NCI-H1092 treated with DMSO at 0.1 percent for 48 hours (cell line): ENCODE results near the gene CCDC110.
"Not testable (repeated sequence)": the region's sequence is repeated elsewhere in the genome, so short reads cannot be mapped to it uniquely, and the experiment has no call there.

Source experiments
- DNase-seq: peaks from one replicate; lab custom pipeline; 2025; lab: John Stamatoyannopoulos, UW

The CCDC110 gene

GRCh38 chr4:185471235-185472102, at the start of gene CCDC110:
Gene CCDC110, minus strand, starts transcription at chr4:185471733. Its CDS starts 50 bp downstream, at chr4:185471683.
- peak; percentile 83 for DNase-seq

- no peak for DNase-seq
These were observed 48.6 kb upstream of the CCDC110 start for GRCh38 chr4:185520119-185520518.

- DNase-seq = no peak
These were observed 47.0 kb upstream of the CCDC110 start for GRCh38 chr4:185518494-185518893.

GRCh38 chr4:185518069-185518468, 46.5 kb upstream of the CCDC110 start:
- no peak for DNase-seq

- DNase-seq = no peak
These were observed 43.7 kb upstream of the CCDC110 start for GRCh38 chr4:185515248-185515647.

- no peak for DNase-seq
These were observed 42.7 kb upstream of the CCDC110 start for GRCh38 chr4:185514182-185514697.

- no peak for DNase-seq
These were observed 42.1 kb upstream of the CCDC110 start for GRCh38 chr4:185513489-185514181.

GRCh38 chr4:185512516-185512915, 41.0 kb upstream of the CCDC110 start:
- no peak for DNase-seq

GRCh38 chr4:185511243-185511642, 39.7 kb upstream of the CCDC110 start:
- DNase-seq = not testable (repeated sequence)

GRCh38 chr4:185510806-185511205, 39.3 kb upstream of the CCDC110 start:
- DNase-seq = no peak

- no peak for DNase-seq
These were observed 36.6 kb upstream of the CCDC110 start for GRCh38 chr4:185508181-185508580.

- DNase-seq = no peak
These were observed 34.9 kb upstream of the CCDC110 start for GRCh38 chr4:185506422-185506821.

- no peak for DNase-seq
These were observed 32.8 kb upstream of the CCDC110 start for GRCh38 chr4:185504098-185505047.

- no peak for DNase-seq
These were observed 30.9 kb upstream of the CCDC110 start for GRCh38 chr4:185502386-185502785.

- DNase-seq = no peak
These were observed 29.0 kb upstream of the CCDC110 start for GRCh38 chr4:185500576-185500975.

- DNase-seq = no peak
These were observed 28.5 kb upstream of the CCDC110 start for GRCh38 chr4:185500035-185500434.

- no peak for DNase-seq
These were observed 17.1 kb upstream of the CCDC110 start for GRCh38 chr4:185488650-185489049.

GRCh38 chr4:185481401-185481800, 9.9 kb upstream of the CCDC110 start:
- DNase-seq = no peak

- DNase-seq = no peak
These were observed 8.6 kb upstream of the CCDC110 start for GRCh38 chr4:185480016-185480732.

GRCh38 chr4:185479507-185479971, 8.0 kb upstream of the CCDC110 start:
- no peak for DNase-seq

GRCh38 chr4:185473247-185473646, 1.7 kb upstream of the CCDC110 start:
- DNase-seq = no peak
